GM12892 (cell line): ENCODE results near the gene MLXIPL.

Experiments
- POLR2A ChIP-seq: IDR thresholded peaks from 2 replicates; pipeline ENCODE4 v1.6.1; 2011; ENCODE audit warnings: low read depth, low read length, control low read depth
- POLR2AphosphoS5 ChIP-seq: IDR thresholded peaks from 2 replicates; pipeline ENCODE4 v1.6.1; 2011; ENCODE audit warnings: low read depth, low read length, control low read depth

- TF ChIP-seq POLR2A, result no peak
- no peak for TF ChIP-seq POLR2AphosphoS5
These were observed 79.6 kb downstream of the MLXIPL start for GRCh38 chr7:73544678-73545077.
